Heart left ventricle (tissue), 13 donors: ENCODE data around the gene SNX24.

Experiments
- CTCF ChIP-seq, 12 donors: fragments of 200-600 bp; sonication (generic) in 4 of 12; IDR thresholded peaks; one replicate each; pipeline versions ENCODE4 v1.5.0 to v1.8.0; 2018 to 2022; ENCODE audit warnings: antibody characterized with exemption in 12 of 12, mild to moderate bottlenecking in 5 of 12
- POLR2A ChIP-seq, 2 donors: fragments of 450-650 bp; IDR thresholded peaks; one replicate each; pipeline ENCODE4 v1.6.1; 2017; ENCODE audit warnings: antibody characterized with exemption in 2 of 2, mild to moderate bottlenecking in 2 of 2, moderate library complexity in 2 of 2
- donor health status: ischemic (EF 13 %, LVEDD 7.1; RV severe dilation, severe dysfunction).
- donor health status: DM: no; HTN: yes; CAD: no.
- donor health status: DM: no; HTN: no; CAD: no.
- donor health status: ischemic (EF 25% LVEDD 6.9; RV normal size, moderate dysfunction).
- donor health status: ischemic (EF 25% LVEDD 5.7; RV mildly dilated, moderate dysfunction).
- donor health status: ischemic (EF 35%, LVEDD 5.7; RV mildly dilated, moderate dysfunction).
- donor health status: nonischemic (EF 11% LVEDD 7.7; RV severe dilation, severe dysfunction).
- donor health status: DM: yes; HTN: yes; CAD: no.
- donor health status: PGD.
- donor health status: ischemic (EF 29% LVEDD 5.4; RV normal size, mild dysfunction).
- donor health status: nonischemic (EF 23%, LVEDD 6.1; RV moderate dilation, normal function).

GRCh38 chr5:122965111-122965510, 119.7 kb downstream of the SNX24 start:
- TF ChIP-seq CTCF (IDR thresholded peaks at IDR 0.05) (no peak), POLR2A (IDR thresholded peaks at IDR 0.05) (no peak)
